GM23248 (cell line): ENCODE results near the gene RCVRN.

Experiments used
- EZH2 ChIP-seq: fragments of 200-600 bp; sonication (generic); IDR thresholded peaks from 2 replicates; pipeline ENCODE4 v1.6.1; 2018; ENCODE audit warnings: antibody characterized with exemption, mild to moderate bottlenecking; ENCODE audit not compliant: insufficient read depth, poor library complexity, severe bottlenecking
- EZH2phosphoT487 ChIP-seq: fragments of 200-600 bp; sonication (generic); IDR thresholded peaks from 2 replicates; pipeline ENCODE4 v1.6.1; 2018; ENCODE audit warnings: antibody characterized with exemption, moderate library complexity, mild to moderate bottlenecking, low read depth; ENCODE audit not compliant: insufficient read depth

- no peak for TF ChIP-seq EZH2
- TF ChIP-seq EZH2phosphoT487 = no peak
Observed at GRCh38 chr17:9924735-9925191, 19.7 kb upstream of the RCVRN start.
